K562 (cell line): Measurements from ENCODE around the gene MORF4L1. TPM values are rescaled to one million over a fixed set of nuclear protein-coding genes. Genes with fewer than 3 reads are reported as not detected.

Experiments
- ATAC-seq: fragments of 200-7000 bp; cut with Tn5 transposase; 3 replicates; pipeline ENCODE4 v1.9.1; 2020; ENCODE audit warnings: moderate library complexity
- BruUV-seq: library from RNA; stranded (reverse); fragments of 400-500 nt; replicated peaks from 2 replicates; lab custom pipeline; 2021; lab: Mats Ljungman, UMichigan
- CTCF ChIA-PET: fragments of 300-600 bp; formaldehyde crosslinking; extraction: SDS; loops from one replicate; lab custom pipeline; 2021; ENCODE audit warnings: low intra/inter-chr PET ratio; lab: Yijun Ruan, JAX
- POLR2A ChIA-PET: fragments of 300-600, 350-650 bp; sonication (Branson Sonifier 250); formaldehyde crosslinking; extraction: SDS; loops from one replicate; lab custom pipeline; 2021; ENCODE audit warnings: antibody characterized with exemption, inconsistent platforms; lab: Yijun Ruan, JAX
- DNase-seq, 4 experiments: peaks; one replicate each; pipeline versions ENCODE4 v3.0.0 to v3.0.0-alpha.2; 2011 to 2018; ENCODE audit warnings: low spot score in 3 of 4, mixed read lengths in 3 of 4; ENCODE audit errors: extremely low read depth in 1 of 4
- FAIRE-seq: peaks from 2 replicates; lab custom pipeline; 2011; peaks lifted over from hg19 to GRCh38; lab: Jason Lieb, UNC
- H2AFZ ChIP-seq: 2 replicates; pipeline ENCODE4 v1.6.0; 2011; ENCODE audit warnings: low read depth, low read length, control low read depth, inconsistent platforms
- H3K27ac ChIP-seq: fragments of 200-600 bp; 3 replicates; pipeline ENCODE4 v1.8.0; 2011; ENCODE audit warnings: low read depth, mild to moderate bottlenecking, control low read depth, inconsistent platforms, low read length, moderate library complexity, mixed read lengths; ENCODE audit errors: extremely low read depth
- H3K27me3 ChIP-seq, 2 experiments: fragments of 300-600 bp in 1 of 2; 2 replicates in 1 of 2; 3 replicates in 1 of 2; pipeline versions ENCODE4 v1.6.0 to v1.8.0; 2011; ENCODE audit warnings: inconsistent platforms in 2 of 2, low read length in 2 of 2, mild to moderate bottlenecking in 1 of 2, mixed read lengths in 1 of 2, moderate library complexity in 1 of 2; ENCODE audit not compliant: control insufficient read depth in 2 of 2, insufficient read depth in 2 of 2
- H3K36me3 ChIP-seq: fragments of 300-600 bp; 3 replicates; pipeline ENCODE4 v1.8.0; 2011; ENCODE audit warnings: mild to moderate bottlenecking, low read length, inconsistent platforms; ENCODE audit not compliant: control insufficient read depth, insufficient read depth
- H3K4me1 ChIP-seq, 2 experiments: fragments of 200-600 bp in 1 of 2; replicated peaks in 1 of 2; 2 replicates in 1 of 2; 3 replicates in 1 of 2; pipeline versions ENCODE4 v1.5.1 to v1.8.0; 2011; ENCODE audit warnings: inconsistent platforms in 2 of 2, low read length in 2 of 2, mild to moderate bottlenecking in 1 of 2, mixed read lengths in 1 of 2, moderate library complexity in 1 of 2; ENCODE audit not compliant: control insufficient read depth in 2 of 2, insufficient read depth in 2 of 2
- H3K4me2 ChIP-seq: 2 replicates; pipeline ENCODE4 v1.6.1; 2011; ENCODE audit warnings: low read length, control low read depth, inconsistent platforms, mixed read lengths; ENCODE audit not compliant: insufficient read depth
- H3K4me3 ChIP-seq: fragments of 200-600 bp; sonication (generic), shearing (Covaris generic); 2 replicates; pipeline ENCODE4 v1.5.1; 2016; ENCODE audit warnings: control low read depth, inconsistent platforms
- H3K79me2 ChIP-seq: fragments of 200-600 bp; 3 replicates; pipeline ENCODE4 v1.8.0; 2011; ENCODE audit warnings: low read length, inconsistent platforms; ENCODE audit not compliant: control insufficient read depth, insufficient read depth
- H3K9ac ChIP-seq, 2 experiments: 2 replicates each; pipeline versions ENCODE4 v1.6.0 to v1.6.1; 2011; ENCODE audit warnings: low read depth in 2 of 2, low read length in 2 of 2, control low read depth in 1 of 2, inconsistent platforms in 1 of 2, mild to moderate bottlenecking in 1 of 2, mixed read lengths in 1 of 2; ENCODE audit not compliant: insufficient read depth in 1 of 2
- H3K9me1 ChIP-seq: one replicate; pipeline ENCODE4 v1.6.0; 2011; ENCODE audit warnings: inconsistent platforms, mild to moderate bottlenecking, low read length, moderate library complexity; ENCODE audit not compliant: control insufficient read depth, insufficient read depth
- H3K9me3 ChIP-seq: replicated peaks from 2 replicates; pipeline ENCODE4 v1.5.1; 2011; ENCODE audit warnings: low read depth, low read length, inconsistent platforms; ENCODE audit not compliant: control insufficient read depth, insufficient read depth
- H4K20me1 ChIP-seq: replicated peaks from 2 replicates; pipeline ENCODE4 v1.6.1; 2011; ENCODE audit warnings: low read length, inconsistent platforms, mixed read lengths; ENCODE audit not compliant: control insufficient read depth, insufficient read depth
- BACH1 ChIP-seq: fragments of 200-800 bp; sonication (Bioruptor generic); IDR thresholded peaks from 2 replicates; pipeline ENCODE4 v1.6.1; 2016; ENCODE audit warnings: missing genetic modification characterization, missing compliant biosample characterization
- BCOR ChIP-seq: fragments of 450-650 bp; IDR thresholded peaks from 2 replicates; pipeline ENCODE4 v1.6.1; 2016
- EHMT2 ChIP-seq: fragments of 450-650 bp; IDR thresholded peaks from 2 replicates; pipeline ENCODE4 v1.6.1; 2018; ENCODE audit warnings: antibody characterized with exemption
- ESRRA ChIP-seq: fragments of 450-650 bp; IDR thresholded peaks from 2 replicates; pipeline ENCODE4 v1.6.1; 2014; ENCODE audit warnings: low read depth, mild to moderate bottlenecking, moderate library complexity, borderline replicate concordance
- PKNOX1 ChIP-seq: fragments of 450-650 bp; IDR thresholded peaks from 2 replicates; pipeline ENCODE4 v1.6.1; 2016
- RFX1 ChIP-seq: fragments of 450-650 bp; IDR thresholded peaks from 2 replicates; pipeline ENCODE4 v1.6.1; 2016; ENCODE audit warnings: mild to moderate bottlenecking, moderate library complexity
- SP2 ChIP-seq: IDR thresholded peaks from 2 replicates; pipeline ENCODE4 v1.6.1; 2011; ENCODE audit warnings: mild to moderate bottlenecking, low read depth, low read length, moderate library complexity; ENCODE audit not compliant: poor library complexity, severe bottlenecking; ENCODE audit errors: extremely low read depth
- TAF1 ChIP-seq: IDR thresholded peaks from 2 replicates; pipeline ENCODE4 v1.6.1; 2011; ENCODE audit warnings: mild to moderate bottlenecking, low read length, moderate library complexity; ENCODE audit not compliant: insufficient read depth, control insufficient read depth, severe bottlenecking; ENCODE audit errors: extremely low read depth
- TRIM28 ChIP-seq: fragments of 450-650 bp; IDR thresholded peaks from 2 replicates; pipeline ENCODE4 v1.6.1; 2017
- YY1 ChIP-seq, 3 experiments: IDR thresholded peaks; 2 replicates each; pipeline ENCODE4 v1.6.1; 2011; ENCODE audit warnings: low read length in 2 of 3, mild to moderate bottlenecking in 2 of 3, moderate library complexity in 2 of 3, borderline replicate concordance in 1 of 3, control low read depth in 1 of 3, low read depth in 1 of 3; ENCODE audit not compliant: insufficient read depth in 3 of 3, insufficient replicate concordance in 2 of 3, control insufficient read depth in 1 of 3, insufficient read length in 1 of 3; ENCODE audit errors: extremely low read depth in 1 of 3
- ZKSCAN8 ChIP-seq: fragments of 200-800 bp; sonication (Bioruptor generic); IDR thresholded peaks from 2 replicates; pipeline ENCODE4 v1.6.1; 2016; ENCODE audit warnings: missing genetic modification characterization, missing compliant biosample characterization
- ZNF224 ChIP-seq: sonication (generic); formaldehyde crosslinking; IDR thresholded peaks from 2 replicates; pipeline ENCODE4 v1.8.0; 2022; ENCODE audit warnings: mild to moderate bottlenecking, missing genetic modification reagents
- ZNF507 ChIP-seq: conservative IDR thresholded peaks from 2 replicates; pipeline ENCODE4 v1.6.1; 2017; ENCODE audit warnings: missing genetic modification characterization, missing compliant biosample characterization
- WGBS: fragments of 100-300 bp; shearing (Covaris generic); methylation state at CpG from one replicate; pipeline ENCODE4 v1.1.6; 2016; ENCODE audit warnings: low coverage, mixed read lengths; ENCODE audit not compliant: insufficient coverage; ENCODE audit errors: missing lambda C conversion rate; 5-methylcytosine and 5-hydroxymethylcytosine counted together
- in situ Hi-C: fragments of 300-500 bp; cut with MboI; formaldehyde crosslinking; loops from 4 replicates; pipeline ENCODE4 v1.15.0; 2018; ENCODE audit warnings: inconsistent platforms, mixed read lengths
- intact Hi-C: fragments of 100-400 bp; cut with micrococcal nuclease; formaldehyde crosslinking; loops from 2 replicates; pipeline ENCODE4 v1.14.2; 2022
- polyA plus RNA-seq, 8 experiments: library from polyadenylated mRNA; depleted of rRNA in 4 of 8; stranded (reverse) in 5 of 8; unstranded in 3 of 8; fragments of >200 nt; fragmentation: Nextera tagmentation in 2 of 8; fragmentation: Illumina TruSeq in 1 of 8; extraction: Ambion mirVana in 2 of 8; extraction: Trizol in 1 of 8; gene quantifications; 2 replicates each; pipeline versions ENCODE4 v1.2.1 to v1.2.3, GENCODE V29; 2011 to 2014; ENCODE audit warnings: inconsistent platforms in 1 of 8, missing spikeins in 1 of 8
- total RNA-seq, 7 experiments: library from RNA; depleted of rRNA in 6 of 7; stranded (reverse); fragments of >200 nt in 6 of 7; fragmentation: Illumina TruSeq in 2 of 7; extraction: Trizol in 2 of 7; gene quantifications; 2 replicates each; pipeline versions ENCODE4 v1.2.1 to v1.2.3, GENCODE V29; 2011 to 2021; ENCODE audit warnings: low replicate concordance in 1 of 7
- TF ChIP-seq, protein P1 (sequence below): fragments of 450-650 bp; conservative IDR thresholded peaks from 2 replicates; pipeline ENCODE4 v1.6.1; 2016; ENCODE audit warnings: missing genetic modification characterization, low read depth, mild to moderate bottlenecking, control low read depth, missing compliant biosample characterization

The MORF4L1 gene
- total and polyA plus RNA-seq, 9 of the 15 experiments (the other 6 are each of a cell fraction or from before 2014, with no cell fraction given), result 127 to 615 (median 281) TPM

DNA sequence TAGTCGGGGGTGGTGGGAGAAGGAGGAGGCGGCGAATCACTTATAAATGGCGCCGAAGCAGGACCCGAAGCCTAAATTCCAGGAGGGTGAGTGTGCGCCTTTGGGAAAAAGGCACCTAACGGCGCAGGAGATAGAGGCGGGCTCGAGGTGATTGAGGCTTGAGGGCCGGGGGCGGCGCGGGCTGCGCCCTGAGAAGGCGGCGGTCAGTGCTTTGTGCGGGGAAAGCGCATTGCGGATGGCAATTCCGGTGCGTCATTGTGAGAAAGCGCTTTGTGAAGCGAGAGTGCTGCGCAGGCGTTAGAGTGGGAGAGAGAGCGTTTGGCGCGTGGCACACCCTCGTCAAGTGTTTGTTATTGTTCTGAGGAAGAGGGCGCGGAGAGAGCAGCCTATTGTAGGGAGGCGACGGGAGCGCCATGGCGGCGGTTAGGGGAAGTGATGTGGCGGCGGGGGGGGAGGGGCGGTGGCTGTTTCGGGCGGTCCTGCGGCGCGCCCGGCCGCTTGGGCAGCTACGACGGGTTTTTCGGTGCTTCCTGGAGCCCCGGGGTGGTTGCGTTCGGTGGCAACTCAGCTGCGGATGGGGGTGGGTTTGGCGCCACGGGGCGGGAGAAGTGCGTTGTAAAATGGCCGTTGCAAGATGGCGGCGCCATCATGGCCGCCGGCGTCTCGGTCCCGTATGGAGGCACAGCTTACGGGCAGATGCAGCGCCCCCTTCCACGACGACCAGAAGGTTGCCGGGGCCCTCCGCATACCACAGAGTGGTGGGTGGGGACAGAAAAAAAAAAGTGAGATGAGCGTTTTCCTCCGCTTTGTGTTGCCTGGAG lies 492 bp downstream of the MORF4L1 start (continued):
- TF ChIP-seq ZNF507 (tag), result no peak
- TF ChIP-seq, protein P1, sequence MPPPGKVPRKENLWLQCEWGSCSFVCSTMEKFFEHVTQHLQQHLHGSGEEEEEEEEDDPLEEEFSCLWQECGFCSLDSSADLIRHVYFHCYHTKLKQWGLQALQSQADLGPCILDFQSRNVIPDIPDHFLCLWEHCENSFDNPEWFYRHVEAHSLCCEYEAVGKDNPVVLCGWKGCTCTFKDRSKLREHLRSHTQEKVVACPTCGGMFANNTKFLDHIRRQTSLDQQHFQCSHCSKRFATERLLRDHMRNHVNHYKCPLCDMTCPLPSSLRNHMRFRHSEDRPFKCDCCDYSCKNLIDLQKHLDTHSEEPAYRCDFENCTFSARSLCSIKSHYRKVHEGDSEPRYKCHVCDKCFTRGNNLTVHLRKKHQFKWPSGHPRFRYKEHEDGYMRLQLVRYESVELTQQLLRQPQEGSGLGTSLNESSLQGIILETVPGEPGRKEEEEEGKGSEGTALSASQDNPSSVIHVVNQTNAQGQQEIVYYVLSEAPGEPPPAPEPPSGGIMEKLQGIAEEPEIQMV, result no peak

GRCh38 chr15:78873793-78874765 lies 1.4 kb downstream of the MORF4L1 start:
- Histone ChIP-seq H3K9ac (peak overlapping the region; percentile 100), H3K4me1 (peaks cover 18 to 23% of the 10 kb centered on the region in 2 experiments), H3K9me1 (peaks cover 12% of the 10 kb centered on the region), H3K27ac (peak overlapping the region; percentile 100), H3K4me3 (peak overlapping the region; percentile 99), H2AFZ (no peak overlapping the region), H4K20me1 (peaks cover 54% of the 10 kb centered on the region), H3K4me2 (peak overlapping the region; percentile 87), H3K27me3 (no peaks in the 10 kb centered on the region), H3K9me3 (no peaks in the 10 kb centered on the region), H3K36me3 (peaks cover 22% of the 10 kb centered on the region; the same call in 2 of the 3 replicates), H3K79me2 (peaks cover 63% of the 10 kb centered on the region)
- ChIA-PET POLR2A (interaction anchor here (0.6 to 3.2 kb wide), 9 partner anchors 10 to 1212 kb away, joined by 3 to 26 read pairs (median 4); partner anchors contain the start of gene PSMA4), CTCF (interaction anchor here (0.6 to 0.7 kb wide), 2 partner anchors 70 to 235 kb away, joined by 3 read pairs; no protein-coding TSS in a partner anchor)
- in situ Hi-C loops, result no loop called here
- DNase-seq, result peak in 2 of 4 experiments; percentile 24 to 71
- FAIRE-seq, result peak; percentile 48
- peak; percentile 43 for ATAC-seq
- TSS peak; percentile 37 for BruUV-seq
- intact Hi-C loops, result no loop called here
- under 1% methylated on average over 38 of the region's 38 CpGs for WGBS
- TF ChIP-seq ESRRA (no peak), BACH1 (tag) (peak; percentile 49; the same call in 1 of the 2 replicates), SP2 (no peak), EHMT2 (no peak), PKNOX1 (peak; percentile 41; the same call in 1 of the 2 replicates), BCOR (0 out of 2 replicates have a peak, but pooled peaks have one; percentile 28), RFX1 (peak; percentile 51), TRIM28 (0 out of 2 replicates have a peak, but pooled peaks have one; percentile 20), YY1 (IDR thresholded peaks at IDR 0.05; ENCODE audit: borderline replicate concordance in 1 of 3, control insufficient read depth in 1 of 3, extremely low read depth in 1 of 3, insufficient read depth in 3 of 3, insufficient read length in 1 of 3, insufficient replicate concordance in 2 of 3, low read depth in 1 of 3, low read length in 2 of 3) (peak in 1 of 3 experiments; percentile 55), TAF1 (peak; percentile 16), ZKSCAN8 (CRISPR knock-in tag) (no peak), ZNF224 (CRISPR knock-in tag) (no peak)
